ENCODE results near the gene GHRHR. TPM values are rescaled to one million over a fixed set of nuclear protein-coding genes. Genes with fewer than 3 reads are reported as not detected.

GHRHR gene
- total and polyA plus RNA-seq, 10 of the 15 experiments (the other 5 are each of a cell fraction or from before 2014, with no cell fraction given) = not detected

- Histone ChIP-seq H3K9ac (ENCODE audit: control insufficient read depth, insufficient read depth, low read length) (no peak overlapping the region), H3K9me3 (replicated peaks; ENCODE audit: control insufficient read depth, insufficient read depth, low read length) (no peaks in the 10 kb centered on the region), H3K36me3 (ENCODE audit: control insufficient read depth in 2 of 2, insufficient read depth in 2 of 2, low read length in 1 of 2) (no peaks in the 10 kb centered on the region), H3K27me3 (replicated peaks in 1 of 2; ENCODE audit: control insufficient read depth in 2 of 2, insufficient read depth in 2 of 2, low read length in 1 of 2) (peaks cover 0 to 1% of the 10 kb centered on the region in 2 experiments; a peak in 3 of 4 replicates), H3K4me3 (no peak overlapping the region), H3K4me2 (ENCODE audit: control insufficient read depth, insufficient read depth) (no peak overlapping the region), H3K27ac (ENCODE audit: control insufficient read depth, insufficient read depth) (no peak overlapping the region), H4K20me1 (ENCODE audit: control insufficient read depth, insufficient read depth) (no peaks in the 10 kb centered on the region), H2AFZ (ENCODE audit: control insufficient read depth, low read depth, low read length) (no peak overlapping the region), H3K79me2 (ENCODE audit: control insufficient read depth, insufficient read depth, low read length) (no peaks in the 10 kb centered on the region), H3K4me1 (ENCODE audit: control insufficient read depth, insufficient read depth, low read length) (no peaks in the 10 kb centered on the region)
- ATAC-seq (no peak), FAIRE-seq (no peak), DNase-seq (ENCODE audit: low read depth, low spot score) (no peak)
- SMC1A ChIA-PET (ENCODE audit: uncharacterized antibody, unreplicated experiment) = interaction anchor here (0.8 to 7.1 kb wide), 8 partner anchors 11 to 193 kb away, joined by 3 to 146 read pairs (median 4); no protein-coding TSS in a partner anchor
- RAD21 ChIA-PET (ENCODE audit: unreplicated experiment) = interaction anchor here (0.6 to 7.1 kb wide), 5 partner anchors 137 to 1129 kb away, joined by 3 to 176 read pairs (median 5); no protein-coding TSS in a partner anchor
- in situ Hi-C loops (cut with MboI) (loop anchor here (5.0 to 10.0 kb wide), 2 partner anchors 138 to 750 kb away; no protein-coding TSS in a partner anchor), intact Hi-C loops (cut with micrococcal nuclease; ENCODE audit: unreplicated experiment) (no loop called here)
- POLR2A ChIA-PET = no interaction called here
- TF ChIP-seq NFIC (IDR thresholded peaks at IDR 0.05; ENCODE audit: low read depth, low read length) = no peak
- TF ChIP-seq SREBF1 (IDR thresholded peaks at IDR 0.05; ENCODE audit: low read length) = no peak
- TF ChIP-seq IRF4 (IDR thresholded peaks at IDR 0.05; ENCODE audit: low read depth, low read length) = no peak
- no TSS peak for BruUV-seq (replicated peaks)
- CTCF ChIA-PET = interaction anchor here (0.6 to 10.1 kb wide), 19 partner anchors 10 to 1317 kb away, joined by 3 to 398 read pairs (median 5); no protein-coding TSS in a partner anchor
- 52% methylated on average over 13 of the region's 13 CpGs for WGBS (ENCODE audit: insufficient coverage, insufficient replicate concordance, low lambda C conversion rate, missing lambda C conversion rate)
Observed at GRCh38 chr7:30984359-30985107, 20.8 kb downstream of the GHRHR start.

- Histone ChIP-seq H3K27ac (ENCODE audit: control insufficient read depth, insufficient read depth) (no peak overlapping the region), H2AFZ (ENCODE audit: control insufficient read depth, low read depth, low read length) (no peak overlapping the region), H3K4me3 (no peak overlapping the region), H3K9me3 (replicated peaks; ENCODE audit: control insufficient read depth, insufficient read depth, low read length) (no peaks in the 10 kb centered on the region), H3K36me3 (ENCODE audit: control insufficient read depth in 2 of 2, insufficient read depth in 2 of 2, low read length in 1 of 2) (no peaks in the 10 kb centered on the region), H3K4me2 (ENCODE audit: control insufficient read depth, insufficient read depth) (no peak overlapping the region), H3K79me2 (ENCODE audit: control insufficient read depth, insufficient read depth, low read length) (no peaks in the 10 kb centered on the region), H3K9ac (ENCODE audit: control insufficient read depth, insufficient read depth, low read length) (no peak overlapping the region), H3K4me1 (ENCODE audit: control insufficient read depth, insufficient read depth, low read length) (no peaks in the 10 kb centered on the region), H3K27me3 (replicated peaks in 1 of 2; ENCODE audit: control insufficient read depth in 2 of 2, insufficient read depth in 2 of 2, low read length in 1 of 2) (peaks cover 0 to 1% of the 10 kb centered on the region in 2 experiments; a peak in 3 of 4 replicates), H4K20me1 (ENCODE audit: control insufficient read depth, insufficient read depth) (no peaks in the 10 kb centered on the region)
- DNase-seq (ENCODE audit: low read depth, low spot score) (no peak), ATAC-seq (no peak), FAIRE-seq (no peak)
- SMC1A ChIA-PET (ENCODE audit: uncharacterized antibody, unreplicated experiment) = interaction anchor here (1.1 to 7.1 kb wide), 4 partner anchors 12 to 186 kb away, joined by 4 to 146 read pairs (median 4); no protein-coding TSS in a partner anchor
- WGBS (ENCODE audit: insufficient coverage, insufficient replicate concordance, low lambda C conversion rate, missing lambda C conversion rate) = 27% methylated on average over 7 of the region's 7 CpGs
- RAD21 ChIA-PET (ENCODE audit: unreplicated experiment) = interaction anchor here (0.5 to 7.1 kb wide), 3 partner anchors 79 to 166 kb away, joined by 3 to 176 read pairs (median 3); no protein-coding TSS in a partner anchor
- CTCF ChIA-PET = interaction anchor here (0.6 to 10.1 kb wide), 9 partner anchors 10 to 151 kb away, joined by 3 to 398 read pairs (median 5); no protein-coding TSS in a partner anchor
- in situ Hi-C loops (cut with MboI) (loop anchor here (10.0 kb wide), 1 partner anchor 749 kb away; no protein-coding TSS in a partner anchor), intact Hi-C loops (cut with micrococcal nuclease; ENCODE audit: unreplicated experiment) (no loop called here)
- BruUV-seq (replicated peaks) = no TSS peak
- POLR2A ChIA-PET = no interaction called here
- TF ChIP-seq ZBTB4 (CRISPR knock-in tag; IDR thresholded peaks at IDR 0.05) (no peak), ZSCAN29 (IDR thresholded peaks at IDR 0.05) (no peak), BCL11A (IDR thresholded peaks at IDR 0.05; ENCODE audit: low read depth, low read length) (no peak), NFYB (IDR thresholded peaks at IDR 0.05; ENCODE audit: insufficient read depth, low read depth, low read length) (no peak), CHD2 (IDR thresholded peaks at IDR 0.05; ENCODE audit: borderline replicate concordance, low read depth, low read length) (no peak), DPF2 (IDR thresholded peaks at IDR 0.05) (no peak), CHD4 (IDR thresholded peaks at IDR 0.05) (no peak), MEF2A (IDR thresholded peaks at IDR 0.05; ENCODE audit: insufficient read depth, low read depth, low read length) (no peak), MEF2B (IDR thresholded peaks at IDR 0.05; ENCODE audit: partially characterized antibody, poor library complexity, severe bottlenecking) (no peak), ZZZ3 (IDR thresholded peaks at IDR 0.05; ENCODE audit: control insufficient read depth, insufficient read length, low read depth) (no peak), ZNF24 (IDR thresholded peaks at IDR 0.05) (no peak)
Observed at GRCh38 chr7:30985756-30986155, 22.0 kb downstream of the GHRHR start.

Data from GM12878 (cell line).